ENCODE measurements around the gene MFRP. TPM values are rescaled to one million over a fixed set of nuclear protein-coding genes. Genes with fewer than 3 reads are reported as not detected.
"Not testable (repeated sequence)": the region's sequence is repeated elsewhere in the genome, so short reads cannot be mapped to it uniquely, and the experiment has no call there.

Gene MFRP
- not detected for total RNA-seq
- long read RNA-seq, partial matches to known transcripts = 0 of 2 reads
- long read RNA-seq, other reads (novel, unspliced or antisense) = 2 of 2 reads

GRCh38 chr11:119346605-119347004, at the start of gene MFRP:
MFRP (minus strand) TSS chr11:119346705; CDS start chr11:119346513, 192 bp downstream.
- no peak for ATAC-seq
- DNase-seq = no peak
- intact Hi-C loops (cut with DNase I, micrococcal nuclease) = no loop called here

- intact Hi-C loops (cut with DNase I, micrococcal nuclease) = no loop called here
- DNase-seq (no peak), ATAC-seq (no peak)
Observed at GRCh38 chr11:119391275-119391674, 44.8 kb upstream of the MFRP start.

- intact Hi-C loops (cut with DNase I, micrococcal nuclease) = no loop called here
- DNase-seq (peak in 1 of 2 donors; percentile 26), ATAC-seq (peak; percentile 64)
Observed at GRCh38 chr11:119389611-119390254, 43.2 kb upstream of the MFRP start.

- ATAC-seq (no peak), DNase-seq (no peak)
- intact Hi-C loops (cut with DNase I, micrococcal nuclease) = no loop called here
Observed at GRCh38 chr11:119388103-119388502, 41.6 kb upstream of the MFRP start.

GRCh38 chr11:119384332-119384731, 37.8 kb upstream of the MFRP start:
- intact Hi-C loops (cut with DNase I, micrococcal nuclease) = no loop called here
- ATAC-seq (no peak), DNase-seq (no peak)

GRCh38 chr11:119382513-119382912, 36.0 kb upstream of the MFRP start:
- ATAC-seq; intact Hi-C loops (cut with DNase I, micrococcal nuclease); DNase-seq: not testable (repeated sequence)

GRCh38 chr11:119382101-119382500, 35.6 kb upstream of the MFRP start:
- ATAC-seq = no peak
- intact Hi-C loops (cut with DNase I, micrococcal nuclease) = no loop called here

GRCh38 chr11:119381181-119381988, 34.9 kb upstream of the MFRP start, which contains the start of gene USP2:
USP2 (minus strand) TSS chr11:119381690; CDS start chr11:119373480, 8,210 bp downstream.
- DNase-seq (peak; percentile 94 to 97), ATAC-seq (peak; percentile 99)
- intact Hi-C loops (cut with DNase I, micrococcal nuclease) = no loop called here

More at GRCh38 chr11:119382101-119382500, 35.6 kb upstream of the MFRP start:
- no peak for DNase-seq

GRCh38 chr11:119380827-119381180, 34.3 kb upstream of the MFRP start:
- DNase-seq (no peak), ATAC-seq (no peak)
- intact Hi-C loops (cut with DNase I, micrococcal nuclease) = no loop called here

- ATAC-seq = no peak
- intact Hi-C loops (cut with DNase I, micrococcal nuclease) = no loop called here
- no peak for DNase-seq
Observed at GRCh38 chr11:119380160-119380826, 33.8 kb upstream of the MFRP start.

GRCh38 chr11:119378851-119379465, 32.5 kb upstream of the MFRP start:
- ATAC-seq = no peak
- intact Hi-C loops (cut with DNase I, micrococcal nuclease) = no loop called here
- DNase-seq = no peak

- ATAC-seq (no peak), DNase-seq (no peak)
- intact Hi-C loops (cut with DNase I, micrococcal nuclease) = no loop called here
Observed at GRCh38 chr11:119377961-119378667, 31.6 kb upstream of the MFRP start.

- DNase-seq (no peak), ATAC-seq (no peak)
- intact Hi-C loops (cut with DNase I, micrococcal nuclease) = no loop called here
Observed at GRCh38 chr11:119377112-119377901, 30.8 kb upstream of the MFRP start.

- DNase-seq (no peak), ATAC-seq (no peak)
Observed at GRCh38 chr11:119376197-119376847, 29.8 kb upstream of the MFRP start.

GRCh38 chr11:119375337-119376196, 29.1 kb upstream of the MFRP start:
- ATAC-seq = no peak
- intact Hi-C loops (cut with DNase I, micrococcal nuclease) = no loop called here
- no peak for DNase-seq

More at GRCh38 chr11:119376197-119376847, 29.8 kb upstream of the MFRP start:
- intact Hi-C loops (cut with DNase I, micrococcal nuclease) = no loop called here

- ATAC-seq (no peak), DNase-seq (no peak)
- intact Hi-C loops (cut with DNase I, micrococcal nuclease) = no loop called here
Observed at GRCh38 chr11:119374632-119375336, 28.3 kb upstream of the MFRP start.

Measured in left colon (tissue), 2 donors.